Suprapubic skin (tissue), 3 donors: Measurements from ENCODE around the gene TMEM175.

ENCODE experiments used
- POLR2A ChIP-seq, 2 donors: fragments of 450-650 bp; IDR thresholded peaks; one replicate each; pipeline ENCODE4 v1.6.1; 2017; ENCODE audit warnings: antibody characterized with exemption in 2 of 2, mild to moderate bottlenecking in 2 of 2, moderate library complexity in 2 of 2
- TF ChIP-seq, protein P1 (sequence below), 2 donors: fragments of 200-600 bp in 1 of 2; fragments of 450-650 bp in 1 of 2; sonication (generic) in 1 of 2; IDR thresholded peaks; one replicate each; pipeline ENCODE4 v1.5.1; 2016 to 2019; ENCODE audit warnings: antibody characterized with exemption in 2 of 2, mild to moderate bottlenecking in 1 of 2, moderate library complexity in 1 of 2

DNA sequence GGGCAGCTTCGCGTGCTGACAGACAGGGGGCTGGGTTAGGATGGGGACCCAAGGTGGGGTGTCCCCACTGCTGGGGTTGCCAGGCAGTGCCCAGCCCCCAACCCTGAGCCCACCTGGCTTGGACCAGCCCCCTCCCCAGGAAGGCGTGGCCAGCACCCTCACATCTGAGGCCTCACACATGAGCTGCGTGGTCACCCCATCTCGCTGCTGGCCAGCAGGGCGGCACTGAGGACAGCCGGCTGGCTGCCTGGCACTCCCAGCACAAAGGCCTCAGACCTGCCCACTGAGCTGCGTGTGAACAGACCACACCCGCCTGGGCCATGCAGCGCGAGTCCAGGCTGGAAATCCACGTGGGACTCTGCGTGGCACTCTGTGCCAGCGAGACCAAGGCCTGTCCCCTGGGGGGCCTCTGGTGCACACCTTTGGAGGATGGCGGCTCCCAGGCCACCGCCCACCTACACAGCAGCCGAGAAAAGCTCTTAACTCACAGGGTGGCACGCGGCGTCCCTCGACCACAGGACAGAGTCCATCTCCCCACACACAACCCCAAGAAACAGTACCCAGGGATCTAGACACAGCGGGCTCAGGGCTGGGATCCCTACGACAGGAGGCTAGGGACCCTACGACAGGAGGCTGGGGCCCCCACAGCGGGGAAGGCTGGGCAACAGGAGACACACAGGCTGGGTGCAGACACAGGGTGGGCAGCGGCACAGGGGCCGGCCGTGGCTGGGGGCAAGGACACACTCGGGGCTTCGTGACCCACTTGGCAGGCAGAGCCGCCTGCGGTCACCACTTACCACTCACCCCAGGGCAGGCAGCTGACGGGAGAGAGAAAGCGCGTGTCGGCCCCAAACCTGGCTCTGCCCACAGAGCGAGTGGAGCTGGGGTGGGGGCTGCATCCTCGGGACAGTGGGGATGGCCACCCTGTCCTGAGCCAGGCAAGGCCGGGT is 31.3 kb downstream of the TMEM175 start:
- TF ChIP-seq, protein P1, sequence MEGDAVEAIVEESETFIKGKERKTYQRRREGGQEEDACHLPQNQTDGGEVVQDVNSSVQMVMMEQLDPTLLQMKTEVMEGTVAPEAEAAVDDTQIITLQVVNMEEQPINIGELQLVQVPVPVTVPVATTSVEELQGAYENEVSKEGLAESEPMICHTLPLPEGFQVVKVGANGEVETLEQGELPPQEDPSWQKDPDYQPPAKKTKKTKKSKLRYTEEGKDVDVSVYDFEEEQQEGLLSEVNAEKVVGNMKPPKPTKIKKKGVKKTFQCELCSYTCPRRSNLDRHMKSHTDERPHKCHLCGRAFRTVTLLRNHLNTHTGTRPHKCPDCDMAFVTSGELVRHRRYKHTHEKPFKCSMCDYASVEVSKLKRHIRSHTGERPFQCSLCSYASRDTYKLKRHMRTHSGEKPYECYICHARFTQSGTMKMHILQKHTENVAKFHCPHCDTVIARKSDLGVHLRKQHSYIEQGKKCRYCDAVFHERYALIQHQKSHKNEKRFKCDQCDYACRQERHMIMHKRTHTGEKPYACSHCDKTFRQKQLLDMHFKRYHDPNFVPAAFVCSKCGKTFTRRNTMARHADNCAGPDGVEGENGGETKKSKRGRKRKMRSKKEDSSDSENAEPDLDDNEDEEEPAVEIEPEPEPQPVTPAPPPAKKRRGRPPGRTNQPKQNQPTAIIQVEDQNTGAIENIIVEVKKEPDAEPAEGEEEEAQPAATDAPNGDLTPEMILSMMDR (IDR thresholded peaks at IDR 0.05), result no peak
- TF ChIP-seq POLR2A (IDR thresholded peaks at IDR 0.05), result no peak
